Trophoblast cell (in vitro differentiated cells and primary cell): ENCODE data around the gene ABCA13.

Source experiments
- DNase-seq, 2 donors: peaks; one replicate each; pipeline ENCODE4 v3.0.0-alpha.2; 2016
- H2AFZ ChIP-seq: 2 replicates; pipeline ENCODE4 v1.6.1; 2013; ENCODE audit warnings: low read length, moderate library complexity, mild to moderate bottlenecking; ENCODE audit not compliant: insufficient read depth, poor library complexity
- H2AK5ac ChIP-seq: 2 replicates; pipeline ENCODE4 v1.6.1; 2013; ENCODE audit warnings: mild to moderate bottlenecking, low read length
- H2BK120ac ChIP-seq: 2 replicates; pipeline ENCODE4 v1.6.1; 2013; ENCODE audit warnings: low read length, mild to moderate bottlenecking, moderate library complexity; ENCODE audit not compliant: insufficient read depth, poor library complexity
- H2BK12ac ChIP-seq: 2 replicates; pipeline ENCODE4 v1.6.1; 2013; ENCODE audit warnings: mild to moderate bottlenecking, low read length, moderate library complexity
- H2BK5ac ChIP-seq: 2 replicates; pipeline ENCODE4 v1.6.1; 2013; ENCODE audit warnings: low read length, low read depth, moderate library complexity, mild to moderate bottlenecking; ENCODE audit not compliant: poor library complexity
- H3K14ac ChIP-seq: 2 replicates; pipeline ENCODE4 v1.6.1; 2013; ENCODE audit warnings: mild to moderate bottlenecking, low read length
- H3K18ac ChIP-seq: 2 replicates; pipeline ENCODE4 v1.6.1; 2013; ENCODE audit warnings: mild to moderate bottlenecking, low read length
- H3K23ac ChIP-seq: 2 replicates; pipeline ENCODE4 v1.6.1; 2013; ENCODE audit warnings: low read length
- H3K27ac ChIP-seq: 2 replicates; pipeline ENCODE4 v1.5.1; 2013; ENCODE audit warnings: low read depth, mild to moderate bottlenecking, inconsistent platforms, low read length, moderate library complexity
- H3K27me3 ChIP-seq: 2 replicates; pipeline ENCODE4 v1.6.1; 2013; ENCODE audit warnings: inconsistent platforms, mild to moderate bottlenecking, low read length, moderate library complexity; ENCODE audit not compliant: insufficient read depth
- H3K36me3 ChIP-seq, 2 experiments: 1 replicate in 1 of 2; 2 replicates in 1 of 2; pipeline ENCODE4 v1.6.1; 2013; ENCODE audit warnings: low read length in 2 of 2, mild to moderate bottlenecking in 2 of 2, moderate library complexity in 1 of 2; ENCODE audit not compliant: insufficient read depth in 2 of 2, control insufficient read depth in 1 of 2
- H3K4ac ChIP-seq: 2 replicates; pipeline ENCODE4 v1.6.1; 2013; ENCODE audit warnings: low read depth, mild to moderate bottlenecking, low read length, moderate library complexity
- H3K4me1 ChIP-seq, 2 experiments: 1 replicate in 1 of 2; 2 replicates in 1 of 2; pipeline ENCODE4 v1.6.1; 2013; ENCODE audit warnings: low read length in 2 of 2, mild to moderate bottlenecking in 2 of 2, moderate library complexity in 1 of 2; ENCODE audit not compliant: insufficient read depth in 2 of 2, control insufficient read depth in 1 of 2
- H3K4me2 ChIP-seq: 2 replicates; pipeline ENCODE4 v1.6.1; 2013; ENCODE audit warnings: inconsistent platforms, mild to moderate bottlenecking, low read length, moderate library complexity
- H3K4me3 ChIP-seq: 2 replicates; pipeline ENCODE4 v1.5.1; 2013; ENCODE audit warnings: mild to moderate bottlenecking, low read depth, low read length, inconsistent platforms
- H3K79me1 ChIP-seq: one replicate; pipeline ENCODE4 v1.6.1; 2013; ENCODE audit warnings: low read length
- H3K79me2 ChIP-seq: 2 replicates; pipeline ENCODE4 v1.6.1; 2013; ENCODE audit warnings: low read length, mild to moderate bottlenecking; ENCODE audit not compliant: control insufficient read depth, insufficient read depth, poor library complexity
- H3K9ac ChIP-seq: 2 replicates; pipeline ENCODE4 v1.6.1; 2013; ENCODE audit warnings: mild to moderate bottlenecking, low read length
- H3K9me3 ChIP-seq: 2 replicates; pipeline ENCODE4 v1.6.1; 2013; ENCODE audit warnings: low read depth, mild to moderate bottlenecking, control low read depth, inconsistent platforms, low read length; ENCODE audit not compliant: insufficient read depth
- H4K12ac ChIP-seq: 2 replicates; pipeline ENCODE4 v1.6.1; 2013; ENCODE audit warnings: low read depth, mild to moderate bottlenecking, low read length, moderate library complexity
- H4K8ac ChIP-seq: 2 replicates; pipeline ENCODE4 v1.6.1; 2013; ENCODE audit warnings: low read depth, mild to moderate bottlenecking, low read length, moderate library complexity
- H4K91ac ChIP-seq: one replicate; pipeline ENCODE4 v1.6.1; 2013; ENCODE audit warnings: low read depth, mild to moderate bottlenecking, low read length, moderate library complexity
- WGBS: extraction: QIAGEN DNeasy Blood & Tissue Kit; methylation state at CpG from one replicate; pipeline ENCODE4 v1.1.7; 2013; ENCODE audit warnings: missing lambda C conversion rate; ENCODE audit not compliant: insufficient read length, insufficient coverage; ENCODE audit errors: extremely low coverage; 5-methylcytosine and 5-hydroxymethylcytosine counted together

ABCA13 gene

GRCh38 chr7:48428091-48428684, 256.9 kb downstream of the ABCA13 start:
- Histone ChIP-seq H3K4me1 (no peaks in the 10 kb centered on the region), H3K79me2 (no peaks in the 10 kb centered on the region), H2BK12ac (peak overlapping the region; percentile 64), H3K27me3 (no peaks in the 10 kb centered on the region), H2AFZ (no peak overlapping the region), H3K9me3 (no peaks in the 10 kb centered on the region), H3K14ac (no peak overlapping the region), H3K4me3 (no peak overlapping the region), H4K8ac (no peak overlapping the region), H3K79me1 (no peaks in the 10 kb centered on the region), H3K27ac (no peak overlapping the region), H3K23ac (no peak overlapping the region), H3K4ac (no peak overlapping the region), H3K18ac (no peak overlapping the region), H4K12ac (no peak overlapping the region), H3K36me3 (no peaks in the 10 kb centered on the region), H2AK5ac (no peak overlapping the region), H3K4me2 (no peak overlapping the region), H2BK120ac (no peak overlapping the region), H3K9ac (no peak overlapping the region), H2BK5ac (no peak overlapping the region), H4K91ac (no peak overlapping the region)
- no CpG with 5 or more reads among the region's 3 CpGs for WGBS
- DNase-seq, result no peak

- no peak overlapping the region for H4K91ac ChIP-seq
- no peak overlapping the region for H2AFZ ChIP-seq
- H3K4ac ChIP-seq, result no peak overlapping the region
- H3K27me3 ChIP-seq, result no peaks in the 10 kb centered on the region
- no peak overlapping the region for H4K8ac ChIP-seq
- no peak overlapping the region for H3K23ac ChIP-seq
- no peak overlapping the region for H2BK12ac ChIP-seq
- H3K18ac ChIP-seq, result no peak overlapping the region
- H3K14ac ChIP-seq, result no peak overlapping the region
- no peaks in the 10 kb centered on the region for H3K4me1 ChIP-seq
- H3K9me3 ChIP-seq, result no peaks in the 10 kb centered on the region
- no peaks in the 10 kb centered on the region for H3K79me2 ChIP-seq
- H3K36me3 ChIP-seq, result no peaks in the 10 kb centered on the region
- no peak overlapping the region for H3K27ac ChIP-seq
- H3K4me2 ChIP-seq, result no peak overlapping the region
- H3K4me3 ChIP-seq, result no peak overlapping the region
- no peak overlapping the region for H2BK120ac ChIP-seq
- no peak overlapping the region for H4K12ac ChIP-seq
- no peak for DNase-seq
- no peak overlapping the region for H2BK5ac ChIP-seq
- H2AK5ac ChIP-seq, result no peak overlapping the region
- no peak overlapping the region for H3K9ac ChIP-seq
- H3K79me1 ChIP-seq, result no peaks in the 10 kb centered on the region
These were observed 257.9 kb downstream of the ABCA13 start for GRCh38 chr7:48429117-48429516.

- Histone ChIP-seq H3K27me3 (no peaks in the 10 kb centered on the region), H2BK12ac (no peak overlapping the region), H2AK5ac (no peak overlapping the region), H3K79me2 (no peaks in the 10 kb centered on the region), H3K4me2 (no peak overlapping the region), H3K9ac (no peak overlapping the region), H3K79me1 (no peaks in the 10 kb centered on the region), H3K23ac (no peak overlapping the region), H3K9me3 (no peaks in the 10 kb centered on the region), H3K27ac (peak overlapping the region; percentile 62), H3K14ac (no peak overlapping the region), H3K4me3 (no peak overlapping the region), H4K91ac (no peak overlapping the region), H3K4me1 (peaks cover 0 to 3% of the 10 kb centered on the region in 2 experiments), H2AFZ (no peak overlapping the region), H3K18ac (no peak overlapping the region), H3K4ac (no peak overlapping the region), H3K36me3 (no peaks in the 10 kb centered on the region), H2BK120ac (no peak overlapping the region), H2BK5ac (no peak overlapping the region), H4K12ac (no peak overlapping the region), H4K8ac (no peak overlapping the region)
- DNase-seq, result peak in 1 of 2 donors; percentile 3
- no CpG with 5 or more reads among the region's 1 CpG for WGBS
These were observed 266.9 kb downstream of the ABCA13 start for GRCh38 chr7:48438206-48438605.

GRCh38 chr7:48441848-48442492, 270.7 kb downstream of the ABCA13 start:
- no peak overlapping the region for H3K9ac ChIP-seq
- no peak overlapping the region for H4K8ac ChIP-seq
- no peaks in the 10 kb centered on the region for H3K36me3 ChIP-seq
- H3K9me3 ChIP-seq, result no peaks in the 10 kb centered on the region
- WGBS, result no CpG with 5 or more reads among the region's 8 CpGs
- no peak overlapping the region for H3K18ac ChIP-seq
- no peak overlapping the region for H3K23ac ChIP-seq
- H3K4ac ChIP-seq, result no peak overlapping the region
- no peak overlapping the region for H3K27ac ChIP-seq
- H3K27me3 ChIP-seq, result no peaks in the 10 kb centered on the region
- no peak overlapping the region for H2BK12ac ChIP-seq
- H3K4me1 ChIP-seq, result peaks cover 0 to 3% of the 10 kb centered on the region in 2 experiments
- H3K4me2 ChIP-seq, result no peak overlapping the region
- H3K79me2 ChIP-seq, result no peaks in the 10 kb centered on the region
- no peak for DNase-seq
- no peak overlapping the region for H3K4me3 ChIP-seq
- no peak overlapping the region for H2AFZ ChIP-seq
- peak overlapping the region; percentile 14 for H4K91ac ChIP-seq
- H2BK5ac ChIP-seq, result no peak overlapping the region
- no peak overlapping the region for H2AK5ac ChIP-seq
- no peak overlapping the region for H2BK120ac ChIP-seq
- no peak overlapping the region for H3K14ac ChIP-seq
- H3K79me1 ChIP-seq, result no peaks in the 10 kb centered on the region
- no peak overlapping the region for H4K12ac ChIP-seq
